ENCODE results near the gene CCDC185.
"Not testable (repeated sequence)": the region's sequence is repeated elsewhere in the genome, so short reads cannot be mapped to it uniquely, and the experiment has no call there.

The CCDC185 gene

GRCh38 chr1:223399393-223399792 is 6.2 kb downstream of the CCDC185 start:
- DNase-seq, result not testable (repeated sequence)

GRCh38 chr1:223401873-223402789 is 8.9 kb downstream of the CCDC185 start:
- peak; percentile 30 to 49 (median 48) for DNase-seq

GRCh38 chr1:223402790-223403142 is 9.6 kb downstream of the CCDC185 start:
- no peak for DNase-seq

GRCh38 chr1:223403184-223403815 is 10.1 kb downstream of the CCDC185 start:
- no peak for DNase-seq

- no peak for DNase-seq
Observed at GRCh38 chr1:223405507-223405906, 12.3 kb downstream of the CCDC185 start.

GRCh38 chr1:223410036-223410435 is 16.8 kb downstream of the CCDC185 start:
- DNase-seq, result no peak

GRCh38 chr1:223411309-223411708 is 18.1 kb downstream of the CCDC185 start:
- no peak for DNase-seq

- no peak for DNase-seq
Observed at GRCh38 chr1:223411710-223412109, 18.5 kb downstream of the CCDC185 start.

GRCh38 chr1:223413216-223413615 is 20.0 kb downstream of the CCDC185 start:
- DNase-seq, result no peak

GRCh38 chr1:223417444-223417843 is 24.2 kb downstream of the CCDC185 start:
- no peak for DNase-seq

- DNase-seq, result no peak
Observed at GRCh38 chr1:223417903-223418663, 24.9 kb downstream of the CCDC185 start.

GRCh38 chr1:223419115-223419514 is 25.9 kb downstream of the CCDC185 start:
- DNase-seq, result no peak

GRCh38 chr1:223419561-223419960 is 26.3 kb downstream of the CCDC185 start:
- no peak for DNase-seq

- DNase-seq, result no peak
Observed at GRCh38 chr1:223421025-223421424, 27.8 kb downstream of the CCDC185 start.

GRCh38 chr1:223421676-223422075 is 28.5 kb downstream of the CCDC185 start:
- no peak for DNase-seq

GRCh38 chr1:223422911-223423310 is 29.7 kb downstream of the CCDC185 start:
- DNase-seq, result no peak

- no peak for DNase-seq
Observed at GRCh38 chr1:223423641-223424233, 30.5 kb downstream of the CCDC185 start.

GRCh38 chr1:223425550-223425949 is 32.3 kb downstream of the CCDC185 start:
- no peak for DNase-seq

- no peak for DNase-seq
Observed at GRCh38 chr1:223426936-223427335, 33.7 kb downstream of the CCDC185 start.

GRCh38 chr1:223429313-223429731 is 36.1 kb downstream of the CCDC185 start:
- no peak for DNase-seq

- DNase-seq, result no peak
Observed at GRCh38 chr1:223429821-223430220, 36.6 kb downstream of the CCDC185 start.

- DNase-seq, result no peak
Observed at GRCh38 chr1:223430236-223430635, 37.0 kb downstream of the CCDC185 start.

- DNase-seq, result no peak
Observed at GRCh38 chr1:223437151-223437550, 43.9 kb downstream of the CCDC185 start.
